Measurements from ENCODE around the gene GALNT1.

GALNT1 gene

GRCh38 chr18:35618696-35619095 lies 37.2 kb downstream of the GALNT1 start:
- no peak for DNase-seq (ENCODE audit: low read depth)

- no peak for DNase-seq (ENCODE audit: low read depth)
These were observed 37.9 kb downstream of the GALNT1 start for GRCh38 chr18:35619464-35619863.

- no peak for DNase-seq (ENCODE audit: low read depth)
These were observed 38.4 kb downstream of the GALNT1 start for GRCh38 chr18:35619941-35620340.

- DNase-seq (ENCODE audit: low read depth), result no peak
These were observed 39.2 kb downstream of the GALNT1 start for GRCh38 chr18:35620765-35621164.

GRCh38 chr18:35623255-35623654 lies 41.7 kb downstream of the GALNT1 start:
- DNase-seq (ENCODE audit: low read depth), result no peak

GRCh38 chr18:35624146-35624545 lies 42.6 kb downstream of the GALNT1 start:
- no peak for DNase-seq (ENCODE audit: low read depth)

GRCh38 chr18:35625232-35625631 lies 43.7 kb downstream of the GALNT1 start:
- DNase-seq (ENCODE audit: low read depth), result no peak

- DNase-seq (ENCODE audit: low read depth), result no peak
These were observed 52.2 kb downstream of the GALNT1 start for GRCh38 chr18:35633761-35634160.

- no peak for DNase-seq (ENCODE audit: low read depth)
These were observed 52.8 kb downstream of the GALNT1 start for GRCh38 chr18:35634323-35634722.

GRCh38 chr18:35635170-35635569 lies 53.6 kb downstream of the GALNT1 start:
- DNase-seq (ENCODE audit: low read depth), result no peak

- no peak for DNase-seq (ENCODE audit: low read depth)
These were observed 55.7 kb downstream of the GALNT1 start for GRCh38 chr18:35637227-35637626.

- DNase-seq (ENCODE audit: low read depth), result no peak
These were observed 57.8 kb downstream of the GALNT1 start for GRCh38 chr18:35639296-35639695.

GRCh38 chr18:35641467-35641866 lies 59.9 kb downstream of the GALNT1 start:
- DNase-seq (ENCODE audit: low read depth), result no peak

- DNase-seq (ENCODE audit: low read depth), result no peak
These were observed 60.4 kb downstream of the GALNT1 start for GRCh38 chr18:35641916-35642315.

- DNase-seq (ENCODE audit: low read depth), result no peak
These were observed 61.3 kb downstream of the GALNT1 start for GRCh38 chr18:35642802-35643201.

GRCh38 chr18:35646449-35646848 lies 64.9 kb downstream of the GALNT1 start:
- DNase-seq (ENCODE audit: low read depth), result no peak

- DNase-seq (ENCODE audit: low read depth), result no peak
These were observed 72.0 kb downstream of the GALNT1 start for GRCh38 chr18:35653392-35654135.

- no peak for DNase-seq (ENCODE audit: low read depth)
These were observed 76.6 kb downstream of the GALNT1 start for GRCh38 chr18:35658112-35658511.

GRCh38 chr18:35661483-35662146 lies 80.1 kb downstream of the GALNT1 start:
- DNase-seq (ENCODE audit: low read depth), result no peak

GRCh38 chr18:35662293-35663062 lies 80.9 kb downstream of the GALNT1 start:
- no peak for DNase-seq (ENCODE audit: low read depth)

GRCh38 chr18:35671966-35672603 lies 90.5 kb downstream of the GALNT1 start:
- DNase-seq (ENCODE audit: low read depth), result no peak

GRCh38 chr18:35672897-35673296 lies 91.4 kb downstream of the GALNT1 start:
- no peak for DNase-seq (ENCODE audit: low read depth)

Data from stimulated activated CD4-positive, alpha-beta T cell treated with anti-CD3 and anti-CD28 coated beads, Interleukin-2, amount 100 ng/mL, for 4 hours (primary cell).